DND-41 (cell line): ENCODE data around the gene COL15A1.

Source experiments
- EZH2 ChIP-seq: IDR thresholded peaks from 3 replicates; pipeline ENCODE4 v1.6.1; 2012; ENCODE audit warnings: borderline replicate concordance, low read depth, mild to moderate bottlenecking, moderate library complexity, low read length, inconsistent platforms; ENCODE audit not compliant: severe bottlenecking
- TF ChIP-seq, protein P1 (sequence below): IDR thresholded peaks from 2 replicates; pipeline ENCODE4 v1.5.1; 2012; ENCODE audit warnings: borderline replicate concordance, low read length, moderate library complexity, mild to moderate bottlenecking; ENCODE audit not compliant: poor library complexity, severe bottlenecking; ENCODE audit errors: extremely low read depth

- no peak for TF ChIP-seq EZH2
- TF ChIP-seq, protein P1, sequence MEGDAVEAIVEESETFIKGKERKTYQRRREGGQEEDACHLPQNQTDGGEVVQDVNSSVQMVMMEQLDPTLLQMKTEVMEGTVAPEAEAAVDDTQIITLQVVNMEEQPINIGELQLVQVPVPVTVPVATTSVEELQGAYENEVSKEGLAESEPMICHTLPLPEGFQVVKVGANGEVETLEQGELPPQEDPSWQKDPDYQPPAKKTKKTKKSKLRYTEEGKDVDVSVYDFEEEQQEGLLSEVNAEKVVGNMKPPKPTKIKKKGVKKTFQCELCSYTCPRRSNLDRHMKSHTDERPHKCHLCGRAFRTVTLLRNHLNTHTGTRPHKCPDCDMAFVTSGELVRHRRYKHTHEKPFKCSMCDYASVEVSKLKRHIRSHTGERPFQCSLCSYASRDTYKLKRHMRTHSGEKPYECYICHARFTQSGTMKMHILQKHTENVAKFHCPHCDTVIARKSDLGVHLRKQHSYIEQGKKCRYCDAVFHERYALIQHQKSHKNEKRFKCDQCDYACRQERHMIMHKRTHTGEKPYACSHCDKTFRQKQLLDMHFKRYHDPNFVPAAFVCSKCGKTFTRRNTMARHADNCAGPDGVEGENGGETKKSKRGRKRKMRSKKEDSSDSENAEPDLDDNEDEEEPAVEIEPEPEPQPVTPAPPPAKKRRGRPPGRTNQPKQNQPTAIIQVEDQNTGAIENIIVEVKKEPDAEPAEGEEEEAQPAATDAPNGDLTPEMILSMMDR = no peak
Measured at GRCh38 chr9:98955259-98955658, 11.6 kb downstream of the COL15A1 start.
